ENCODE measurements around the gene RPS24.

GRCh38 chr10:78062296-78062695, 28.6 kb downstream of the RPS24 start:
- TF ChIP-seq CTCF (IDR thresholded peaks at IDR 0.05; ENCODE audit: low read depth, low read length, poor library complexity, severe bottlenecking): no peak
- no peak for TF ChIP-seq EZH2phosphoT487 (IDR thresholded peaks at IDR 0.05; ENCODE audit: borderline replicate concordance, low read length)
